NCI-H2029 (cell line): Measurements from ENCODE around the gene OR51E1.

ENCODE experiments used
- DNase-seq: peaks from one replicate; lab custom pipeline; 2025; lab: John Stamatoyannopoulos, UW

The OR51E1 gene

GRCh38 chr11:4654635-4655369, 11.0 kb downstream of the OR51E1 start:
- DNase-seq, result no peak

DNA sequence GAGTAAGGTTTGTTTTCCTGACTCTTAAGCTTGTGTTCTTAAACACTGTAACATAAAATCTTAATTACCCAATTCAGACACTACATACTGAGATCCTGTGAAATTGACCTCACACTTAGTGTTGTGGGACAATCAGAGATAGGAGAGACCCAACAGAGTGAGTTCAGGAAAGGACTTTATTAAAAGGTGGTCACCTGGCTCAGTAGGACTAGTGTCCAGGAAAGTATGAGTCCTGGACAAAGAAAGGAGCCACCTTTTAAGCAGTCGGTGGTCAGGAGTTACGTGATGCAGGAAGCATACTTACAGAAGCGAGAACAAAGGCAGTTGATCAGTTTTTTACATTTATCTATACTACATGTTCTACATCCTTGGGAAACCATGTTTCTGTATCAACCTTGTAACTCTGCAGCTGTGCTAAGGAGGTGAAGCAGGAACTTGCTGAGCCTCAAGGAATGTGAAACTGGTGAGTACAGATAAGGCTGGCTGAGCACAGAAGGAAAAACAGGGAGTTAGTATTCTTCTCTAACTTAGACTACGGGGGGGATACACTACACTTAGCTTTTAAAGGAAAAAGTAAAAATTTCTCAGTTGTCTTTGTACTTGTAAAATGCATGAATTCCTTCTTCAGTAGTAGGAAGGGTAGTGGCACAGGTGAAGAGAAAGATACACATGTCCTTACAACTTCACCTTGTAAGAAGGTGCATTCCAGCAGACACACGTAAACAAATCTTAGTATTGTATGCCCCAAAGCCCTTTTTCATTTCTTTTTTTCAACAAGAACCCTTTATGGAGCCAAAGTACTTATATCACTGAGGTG, 15.1 kb downstream of the OR51E1 start:
- DNase-seq, result no peak

DNA sequence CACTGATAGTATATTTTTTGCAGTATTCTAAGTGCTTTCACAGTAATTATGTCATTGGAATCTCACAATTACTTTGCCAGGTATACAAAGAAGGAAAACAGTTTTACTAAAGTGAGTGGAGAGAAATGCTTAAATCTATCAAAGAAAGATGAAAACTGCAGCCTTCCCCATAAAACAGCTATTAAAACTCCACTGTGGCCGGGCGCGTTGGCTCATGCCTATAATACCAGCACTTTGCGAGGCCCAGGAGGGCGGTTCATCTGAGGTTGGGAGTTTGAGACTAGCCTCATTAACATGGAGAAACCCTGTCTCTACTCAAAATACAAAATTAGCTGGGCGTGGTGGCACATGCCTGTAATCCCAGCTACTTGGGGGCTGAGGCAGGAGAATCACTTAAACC, 19.1 kb downstream of the OR51E1 start:
- DNase-seq, result no peak

GRCh38 chr11:4664183-4664582, 20.4 kb downstream of the OR51E1 start:
- DNase-seq, result no peak

DNA sequence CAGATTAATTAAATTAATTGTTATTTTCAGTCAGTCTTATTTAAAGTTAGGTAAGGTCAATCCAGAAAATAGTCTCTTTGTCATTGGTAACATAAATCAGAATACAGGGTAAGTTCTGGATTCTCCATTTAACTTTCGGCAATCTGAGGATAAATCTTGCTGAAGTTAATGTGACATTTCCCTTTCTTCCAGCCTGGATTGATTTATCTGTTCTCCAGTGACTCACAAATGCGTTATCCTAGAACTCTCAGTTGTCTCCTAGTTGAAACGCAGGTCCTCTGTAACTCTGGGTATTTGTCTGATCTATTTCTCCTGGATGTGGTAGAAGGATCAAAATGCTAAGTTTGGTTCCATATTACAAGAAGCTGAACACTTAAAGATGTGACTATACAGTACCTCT, 21.0 kb downstream of the OR51E1 start:
- DNase-seq, result no peak

- DNase-seq, result no peak
Observed at GRCh38 chr11:4665424-4665823, 21.6 kb downstream of the OR51E1 start.

DNA sequence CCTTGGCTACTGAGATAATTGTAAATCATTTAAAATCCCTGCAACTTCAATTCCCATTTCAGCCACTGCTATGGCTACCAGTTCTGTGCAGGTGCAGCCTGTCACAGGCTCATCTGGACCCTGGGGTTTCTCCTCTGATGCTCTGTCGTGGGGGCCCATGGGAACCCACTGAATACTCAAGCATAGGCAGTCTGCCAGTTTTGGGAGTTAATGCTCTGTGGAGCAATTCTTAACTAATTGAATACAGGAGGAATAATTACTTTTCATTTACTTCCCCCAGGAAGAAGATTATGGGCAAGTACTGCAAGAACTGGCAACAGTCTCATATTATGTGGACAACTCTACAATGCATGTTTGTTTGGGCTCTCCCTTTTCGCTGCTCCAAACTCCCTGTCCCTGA, 28.0 kb downstream of the OR51E1 start:
- no peak for DNase-seq

GRCh38 chr11:4672470-4672869, 28.7 kb downstream of the OR51E1 start:
- no peak for DNase-seq

- no peak for DNase-seq
Observed at GRCh38 chr11:4673781-4674180, 30.0 kb downstream of the OR51E1 start.

DNA sequence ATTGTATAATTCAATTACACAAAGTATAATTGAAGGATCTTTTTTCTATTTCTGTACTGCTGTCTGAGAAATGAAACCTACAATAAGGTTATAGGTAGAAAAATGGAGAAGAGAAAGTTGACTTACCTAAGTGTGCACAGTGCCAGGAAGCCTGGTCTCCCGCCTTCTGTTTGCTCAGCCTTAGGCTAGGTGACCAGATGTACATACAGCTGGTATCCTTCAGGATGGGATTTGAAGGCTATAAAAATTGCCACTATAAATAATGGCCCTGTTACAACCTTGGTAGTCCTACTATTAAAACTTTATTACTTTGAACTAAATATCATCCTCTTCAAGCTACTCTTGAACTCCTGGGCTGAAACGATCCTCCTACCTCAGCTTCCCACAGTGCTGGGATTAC, 34.2 kb downstream of the OR51E1 start:
- peak; percentile 44 for DNase-seq

GRCh38 chr11:4680341-4680740, 36.6 kb downstream of the OR51E1 start:
- peak; percentile 52 for DNase-seq

DNA sequence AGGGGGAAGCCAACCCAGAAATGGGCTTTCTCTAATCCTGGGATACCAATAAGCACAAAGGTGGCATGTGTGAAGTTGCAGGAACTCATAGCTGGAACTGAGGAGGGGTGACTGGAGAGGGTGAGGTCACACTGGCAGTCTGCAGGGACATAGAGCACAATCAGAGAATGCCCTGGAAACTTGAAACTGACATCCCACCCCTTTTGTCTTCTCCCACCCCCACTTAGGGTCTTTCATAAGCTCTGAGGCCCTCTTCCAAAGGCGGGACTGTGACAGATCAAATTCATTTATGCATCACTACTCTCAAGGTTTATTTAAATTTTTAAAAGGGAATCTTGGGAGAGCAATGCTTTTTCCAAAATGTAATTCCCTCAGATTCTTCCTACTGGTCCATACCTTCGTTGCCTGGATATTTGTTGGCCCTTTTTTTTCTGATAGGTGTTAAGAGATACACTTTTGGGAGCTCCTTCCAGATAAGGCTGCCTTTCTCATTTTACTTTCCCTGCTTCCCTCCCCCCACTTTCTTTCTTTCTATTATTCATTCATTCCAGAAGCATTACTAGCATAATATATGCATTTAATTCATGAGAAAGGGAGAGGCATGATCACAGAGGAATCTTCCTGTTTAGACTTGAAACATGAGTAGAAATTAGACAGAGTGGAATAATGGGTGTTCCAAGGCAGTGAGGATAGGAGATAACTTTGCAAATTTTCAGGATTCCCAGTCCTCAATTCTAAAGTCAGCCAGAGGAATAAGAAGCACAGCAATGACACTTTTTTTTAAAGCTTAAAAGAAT, 39.0 kb downstream of the OR51E1 start:
- no peak for DNase-seq

DNA sequence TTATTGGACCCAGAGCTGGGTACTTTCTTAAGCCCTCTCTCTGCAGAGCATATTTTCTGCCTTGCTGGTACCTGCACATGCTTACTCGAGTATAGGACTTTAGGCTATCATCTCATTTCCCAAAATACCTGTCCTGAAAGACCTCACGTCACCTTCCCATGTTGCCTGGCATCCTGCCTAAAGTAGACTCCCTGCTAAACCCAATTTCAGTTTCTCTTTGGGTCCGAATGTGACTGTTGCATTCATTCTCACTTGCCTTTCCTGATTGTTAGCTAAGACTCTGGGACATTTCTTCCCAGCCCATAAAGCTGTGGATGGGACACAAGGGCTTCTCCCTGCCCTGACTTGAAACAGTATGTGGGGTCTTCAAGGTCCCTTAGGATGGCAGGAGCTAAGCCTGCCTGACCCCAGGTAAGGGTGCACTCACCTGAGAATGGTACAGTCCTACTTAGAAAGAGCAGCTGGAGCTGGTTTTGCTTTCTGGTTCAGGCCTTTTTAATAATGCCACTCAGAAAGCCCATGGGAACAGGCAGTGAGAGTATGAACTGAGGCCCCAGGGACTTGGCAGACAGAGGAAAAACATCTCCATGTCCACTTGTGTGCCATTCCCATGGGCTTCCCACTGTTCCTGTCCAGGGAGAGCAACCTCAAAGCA, 41.0 kb downstream of the OR51E1 start:
- peak; percentile 32 for DNase-seq

DNA sequence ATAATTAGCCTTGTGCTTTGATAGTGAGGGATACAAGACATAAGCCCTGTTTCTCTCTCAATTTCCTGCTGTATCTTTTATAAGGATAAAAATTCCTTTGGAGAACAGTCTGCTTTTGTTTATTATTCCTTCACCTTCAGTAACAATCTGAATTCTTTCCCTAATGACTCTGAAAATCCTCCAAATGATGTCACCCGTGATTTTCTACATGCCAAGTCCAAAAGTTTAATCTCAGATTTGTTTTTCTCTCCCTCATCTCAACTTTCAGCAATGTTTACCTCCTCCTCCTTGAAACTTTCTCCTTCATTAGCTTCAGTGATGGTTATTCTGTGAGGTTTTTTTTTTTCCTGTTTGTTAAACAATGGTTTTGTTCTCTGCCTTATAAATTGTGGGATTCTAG, 51.7 kb downstream of the OR51E1 start:
- DNase-seq, result no peak

GRCh38 chr11:4697585-4697984, 53.8 kb downstream of the OR51E1 start, which contains the start of gene OR51E2:
Gene OR51E2 (minus strand): TSS chr11:4697853. CDS start chr11:4682711, 15,142 bp downstream.
- peak; percentile 54 for DNase-seq

DNA sequence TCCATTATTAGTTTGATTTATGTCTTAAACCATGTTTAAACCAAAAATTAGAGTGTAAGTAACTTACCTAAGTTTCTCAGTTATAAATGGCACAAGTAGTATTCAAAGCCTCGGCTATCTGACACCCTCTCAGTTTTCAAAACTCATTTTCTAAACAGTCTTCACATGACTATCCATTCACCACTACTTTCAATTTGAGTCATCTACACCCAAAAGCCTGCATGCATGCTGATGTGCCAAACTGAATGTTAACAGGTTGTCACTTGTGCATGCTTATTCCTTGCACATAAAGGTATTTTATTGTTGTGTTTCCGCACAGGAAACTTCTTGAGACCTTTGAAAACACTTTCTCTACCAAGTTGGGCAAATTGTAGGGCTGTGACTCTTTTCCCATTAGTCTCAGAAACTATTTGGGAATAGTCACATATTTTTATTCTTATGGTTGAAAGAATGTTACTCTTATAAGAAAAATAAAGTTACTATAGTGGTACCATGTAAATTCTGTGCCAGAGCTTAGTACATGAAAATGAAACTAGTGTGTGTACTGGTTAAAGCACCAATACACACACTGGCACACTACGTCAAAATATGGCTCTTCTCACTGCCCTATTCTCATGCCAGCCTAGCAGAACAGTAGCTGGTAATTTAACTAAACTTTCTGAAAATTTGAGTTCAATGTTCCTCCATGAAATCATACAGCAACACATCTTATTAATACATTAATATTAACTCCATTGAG, 56.1 kb downstream of the OR51E1 start:
- DNase-seq, result no peak

- DNase-seq, result no peak
Observed at GRCh38 chr11:4700436-4700820, 56.6 kb downstream of the OR51E1 start.

DNA sequence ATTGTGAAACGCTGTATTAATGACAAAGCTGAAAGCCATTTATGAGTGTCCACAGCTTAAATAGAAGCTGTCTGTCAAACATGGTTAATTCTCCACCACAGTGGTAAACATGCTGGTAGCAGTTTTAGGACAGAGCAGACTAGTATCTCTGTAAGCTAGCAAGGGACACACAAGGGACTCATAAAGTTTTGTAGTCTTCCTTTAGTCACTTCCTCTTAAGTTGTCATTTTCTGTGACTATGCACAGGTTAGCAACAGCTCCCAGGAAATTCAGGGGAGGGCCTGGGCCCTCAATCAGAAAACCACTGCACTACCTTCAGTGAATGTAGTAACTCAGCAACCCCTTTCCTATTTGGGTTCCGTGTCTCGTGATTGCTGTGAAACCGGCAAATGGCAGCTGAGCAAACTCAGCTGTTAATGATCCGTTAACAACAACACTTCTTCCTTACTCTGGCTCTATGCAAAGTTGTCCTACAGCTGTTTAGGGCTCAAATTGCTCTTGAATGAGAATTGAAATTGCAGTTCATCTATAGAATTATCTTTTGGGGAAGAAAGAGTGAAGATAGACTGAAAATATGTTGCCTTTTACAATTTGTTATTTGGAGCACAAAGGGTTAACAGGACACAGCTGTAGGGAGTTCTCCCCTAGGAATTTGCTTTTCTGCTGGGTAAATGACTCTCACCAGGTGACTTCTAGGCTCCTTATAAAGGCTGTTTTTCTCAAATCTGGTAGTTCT, 60.4 kb downstream of the OR51E1 start, which contains the start of gene MMP26:
Gene MMP26 (plus strand): TSS at position 731 of the 736 bp plus-strand sequence.
- peak; percentile 82 for DNase-seq

DNA sequence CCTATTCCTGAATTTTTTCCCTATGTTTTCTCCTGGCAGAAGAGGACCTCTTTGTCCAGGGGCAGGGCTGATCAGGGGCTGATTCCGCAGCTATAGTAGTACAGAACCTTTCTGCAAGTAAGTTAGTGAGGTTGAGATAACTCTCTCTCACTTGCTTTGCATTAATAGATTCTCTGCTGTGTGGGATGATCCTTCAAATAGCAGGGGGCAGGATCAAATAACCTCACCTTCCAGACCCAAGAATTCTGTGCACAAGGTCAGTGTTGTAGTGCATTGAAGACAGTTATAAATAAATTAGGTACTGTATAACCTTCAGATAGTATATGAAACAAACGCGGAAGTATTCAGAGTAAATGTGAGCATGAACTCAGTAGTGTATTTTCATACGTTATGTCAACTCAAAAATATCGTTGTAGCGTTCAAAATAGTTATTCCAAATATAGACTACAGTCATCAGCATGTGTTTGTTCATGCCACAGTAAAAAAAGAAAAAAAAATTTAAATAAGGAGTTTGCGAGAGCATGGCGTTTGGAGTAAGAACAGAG, 61.1 kb downstream of the OR51E1 start:
- DNase-seq, result no peak
